Fibroblast of the aortic adventitia (primary cell): ENCODE results near the gene CTAG2. TPM values are rescaled to one million over a fixed set of nuclear protein-coding genes. Genes with fewer than 3 reads are reported as not detected.

ENCODE experiments used
- DNase-seq: peaks from one replicate; pipeline ENCODE4 v3.0.0-alpha.2; 2010; ENCODE audit warnings: low read depth
- H3K4me3 ChIP-seq: 2 replicates; pipeline ENCODE4 v1.5.1; 2011; ENCODE audit warnings: low read depth, mild to moderate bottlenecking, control low read depth, low read length, moderate library complexity
- small RNA-seq: library from RNA; depleted of rRNA; stranded (forward); fragments of <200 nt; gene quantifications from one replicate; pipeline ENCODE3, GENCODE V24; 2012
- total RNA-seq: library from RNA; depleted of rRNA; stranded (reverse); fragments of >200 nt; gene quantifications from 2 replicates; pipeline ENCODE4 v1.2.3, GENCODE V29; 2012; ENCODE audit warnings: low replicate concordance
- TF ChIP-seq, protein P1 (sequence below): IDR thresholded peaks from 2 replicates; pipeline ENCODE4 v1.5.1; 2011; ENCODE audit warnings: mild to moderate bottlenecking, low read length, control low read depth, inconsistent platforms; ENCODE audit not compliant: insufficient read depth

CTAG2 gene
- total RNA-seq, 1 donor, result not detected

DNA sequence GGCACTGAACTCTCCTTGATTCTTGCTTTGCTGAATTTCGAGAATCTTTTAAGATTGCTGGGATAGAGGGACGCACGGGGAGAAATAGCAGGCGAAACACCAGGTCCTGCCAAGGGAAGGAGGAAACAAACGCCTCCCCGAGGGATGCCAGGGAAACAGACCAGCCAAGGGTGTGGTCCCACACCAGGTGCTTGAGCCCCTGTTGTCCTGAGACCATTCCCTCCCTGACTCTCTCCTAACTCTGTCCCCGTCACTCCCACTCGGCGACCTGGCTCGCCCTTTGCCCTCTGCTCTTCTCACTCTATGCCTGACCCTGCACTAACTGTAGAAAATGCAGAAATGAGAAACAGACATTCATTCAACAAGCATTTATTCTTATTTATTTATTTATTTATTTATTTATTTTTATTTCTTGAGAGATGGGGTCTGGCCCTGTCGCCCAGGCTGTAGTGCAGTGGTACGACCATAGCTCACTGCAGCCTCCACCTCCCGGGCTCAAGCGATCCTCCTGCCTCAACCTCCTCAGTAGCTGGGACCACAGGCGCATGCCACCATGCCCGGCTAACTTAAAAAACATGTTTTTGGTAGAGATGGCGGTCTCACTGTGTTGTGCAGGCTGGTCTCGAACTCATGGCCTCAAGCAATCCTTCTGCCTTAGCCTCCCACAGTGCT, 50.5 kb downstream of the CTAG2 start:
- no peak overlapping the region for H3K4me3 ChIP-seq
- TF ChIP-seq, protein P1, sequence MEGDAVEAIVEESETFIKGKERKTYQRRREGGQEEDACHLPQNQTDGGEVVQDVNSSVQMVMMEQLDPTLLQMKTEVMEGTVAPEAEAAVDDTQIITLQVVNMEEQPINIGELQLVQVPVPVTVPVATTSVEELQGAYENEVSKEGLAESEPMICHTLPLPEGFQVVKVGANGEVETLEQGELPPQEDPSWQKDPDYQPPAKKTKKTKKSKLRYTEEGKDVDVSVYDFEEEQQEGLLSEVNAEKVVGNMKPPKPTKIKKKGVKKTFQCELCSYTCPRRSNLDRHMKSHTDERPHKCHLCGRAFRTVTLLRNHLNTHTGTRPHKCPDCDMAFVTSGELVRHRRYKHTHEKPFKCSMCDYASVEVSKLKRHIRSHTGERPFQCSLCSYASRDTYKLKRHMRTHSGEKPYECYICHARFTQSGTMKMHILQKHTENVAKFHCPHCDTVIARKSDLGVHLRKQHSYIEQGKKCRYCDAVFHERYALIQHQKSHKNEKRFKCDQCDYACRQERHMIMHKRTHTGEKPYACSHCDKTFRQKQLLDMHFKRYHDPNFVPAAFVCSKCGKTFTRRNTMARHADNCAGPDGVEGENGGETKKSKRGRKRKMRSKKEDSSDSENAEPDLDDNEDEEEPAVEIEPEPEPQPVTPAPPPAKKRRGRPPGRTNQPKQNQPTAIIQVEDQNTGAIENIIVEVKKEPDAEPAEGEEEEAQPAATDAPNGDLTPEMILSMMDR, result no peak
- no peak for DNase-seq

DNA sequence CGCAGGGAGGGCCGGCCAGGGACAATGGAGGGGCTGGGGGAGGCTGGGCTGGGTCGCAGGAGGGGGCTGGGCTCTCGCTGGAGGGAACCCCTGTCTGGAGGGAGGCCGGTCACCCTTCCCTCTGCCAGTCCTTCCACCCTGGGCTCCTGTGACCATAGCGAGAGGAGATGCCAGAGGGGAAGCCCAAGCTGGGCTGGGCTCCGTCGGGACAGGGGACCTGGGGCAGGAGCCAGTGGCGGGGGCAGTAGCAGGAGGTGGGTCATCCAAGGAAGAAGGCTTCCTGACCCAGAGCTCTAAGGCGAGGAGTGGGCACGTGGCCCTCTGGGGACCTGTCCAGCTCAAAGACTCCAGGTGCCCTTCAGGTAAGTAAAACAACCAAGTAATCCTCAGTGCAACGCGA, 51.2 kb downstream of the CTAG2 start:
- no peak for DNase-seq
- H3K4me3 ChIP-seq, result no peak overlapping the region
- TF ChIP-seq, protein P1, result no peak

Small RNAs within 50 kb of the gene (small RNA-seq; reads per million reads assigned to genes)
- gene AC244090.1 (not detected), gene AC244107.2 (not detected)

Other genes starting within 250 kb of the CTAG2 start
- gene DNASE1L1, start 244.3 kb downstream of the CTAG2 start, total RNA-seq, result 15.8 and 31.0 TPM in 2 replicates
- gene TAFAZZIN, start 242.0 kb downstream of the CTAG2 start, total RNA-seq, result 18.0 and 30.9 TPM in 2 replicates
- gene ATP6AP1, start 224.9 kb downstream of the CTAG2 start, total RNA-seq, result 33.2 and 36.1 TPM in 2 replicates
- 53.9 and 115 TPM in 2 replicates for gene GDI1, start 216.4 kb downstream of the CTAG2 start, total RNA-seq
- 39.0 and 99.0 TPM in 2 replicates for gene FAM50A, start 209.4 kb downstream of the CTAG2 start, total RNA-seq
- 11.9 and 25.8 TPM in 2 replicates for gene PLXNA3, start 195.3 kb downstream of the CTAG2 start, total RNA-seq
- 19.1 and 31.6 TPM in 2 replicates for gene LAGE3, start 174.3 kb downstream of the CTAG2 start, total RNA-seq
- 10.9 and 35.0 TPM in 2 replicates for gene UBL4A, start 167.0 kb downstream of the CTAG2 start, total RNA-seq
- 23.9 and 28.6 TPM in 2 replicates for gene SLC10A3, start 162.9 kb downstream of the CTAG2 start, total RNA-seq
- gene FAM3A, start 137.3 kb downstream of the CTAG2 start, total RNA-seq, result 16.9 and 20.0 TPM in 2 replicates
- 45.5 and 126 TPM in 2 replicates for gene G6PD, start 106.7 kb downstream of the CTAG2 start, total RNA-seq
- gene IKBKG, start 106.0 kb downstream of the CTAG2 start, total RNA-seq, result 17.1 and 37.2 TPM in 2 replicates
- not detected in 2 replicates for gene CTAG1A, start 68.4 kb downstream of the CTAG2 start, total RNA-seq
- gene CTAG1B, start 34.3 kb downstream of the CTAG2 start, total RNA-seq, result not detected in 2 replicates
- gene GAB3, start 97.5 kb upstream of the CTAG2 start, total RNA-seq, result 1.2 and 4.2 TPM in 2 replicates
- gene DKC1, start 109.3 kb upstream of the CTAG2 start, total RNA-seq, result 36.5 and 47.8 TPM in 2 replicates
- 10.0 and 23.3 TPM in 2 replicates for gene MPP1, start 151.9 kb upstream of the CTAG2 start, total RNA-seq
- gene SMIM9, start 181.1 kb upstream of the CTAG2 start, total RNA-seq, result not detected in 2 replicates
- 2.6 and 7.1 TPM in 2 replicates for gene F8A1, start 232.8 kb upstream of the CTAG2 start, total RNA-seq